GM23338 (cell line): ENCODE results near the gene CCL24.

Experiments used
- CREB1 ChIP-seq: fragments of 250-450 bp; sonication (Bioruptor Pico); IDR thresholded peaks from 2 replicates; pipeline ENCODE4 v1.5.0; 2020; ENCODE audit warnings: low read depth, mild to moderate bottlenecking, moderate library complexity
- EZH2phosphoT487 ChIP-seq: fragments of 200-600 bp; sonication (generic); IDR thresholded peaks from one replicate; pipeline ENCODE4 v1.8.1; 2018; ENCODE audit warnings: antibody characterized with exemption; ENCODE audit not compliant: unreplicated experiment
- JUNB ChIP-seq: IDR thresholded peaks from one replicate; pipeline ENCODE4 v1.6.1; 2016; ENCODE audit warnings: antibody characterized with exemption; ENCODE audit not compliant: unreplicated experiment
- POLR2AphosphoS5 ChIP-seq: IDR thresholded peaks from 2 replicates; pipeline ENCODE4 v1.6.1; 2016; ENCODE audit warnings: antibody characterized with exemption, low read depth
- TF ChIP-seq, protein P1 (sequence below), 2 experiments: fragments of 200-600 bp in 1 of 2; sonication (generic) in 1 of 2; conservative IDR thresholded peaks; 2 replicates each; pipeline versions ENCODE4 v1.5.1 to v1.6.1; 2016 to 2017; ENCODE audit warnings: antibody characterized with exemption in 2 of 2, low read depth in 2 of 2, mild to moderate bottlenecking in 2 of 2, moderate library complexity in 1 of 2
- TF ChIP-seq, protein P2 (sequence below): IDR thresholded peaks from one replicate; pipeline ENCODE4 v1.6.1; 2018; ENCODE audit warnings: antibody characterized with exemption; ENCODE audit not compliant: unreplicated experiment

DNA sequence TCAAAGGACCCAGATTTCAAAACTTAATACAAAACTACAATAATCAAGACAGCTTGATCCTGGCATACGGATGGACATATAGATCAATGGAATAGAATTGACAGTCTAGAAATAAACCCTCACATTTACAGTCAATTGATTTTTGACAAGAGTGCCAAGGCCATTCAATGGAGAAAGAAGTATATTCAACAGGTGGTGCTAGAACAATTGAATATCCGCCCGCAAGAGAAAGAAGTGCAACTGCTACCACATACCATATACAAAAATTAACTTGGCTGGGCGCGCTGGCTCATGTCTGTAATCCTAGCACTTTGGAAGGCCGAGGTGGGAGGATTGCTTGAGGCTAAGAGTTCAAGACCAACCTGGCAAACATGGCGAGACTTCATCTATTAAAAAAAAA, 23.2 kb upstream of the CCL24 start:
- TF ChIP-seq, protein P1, sequence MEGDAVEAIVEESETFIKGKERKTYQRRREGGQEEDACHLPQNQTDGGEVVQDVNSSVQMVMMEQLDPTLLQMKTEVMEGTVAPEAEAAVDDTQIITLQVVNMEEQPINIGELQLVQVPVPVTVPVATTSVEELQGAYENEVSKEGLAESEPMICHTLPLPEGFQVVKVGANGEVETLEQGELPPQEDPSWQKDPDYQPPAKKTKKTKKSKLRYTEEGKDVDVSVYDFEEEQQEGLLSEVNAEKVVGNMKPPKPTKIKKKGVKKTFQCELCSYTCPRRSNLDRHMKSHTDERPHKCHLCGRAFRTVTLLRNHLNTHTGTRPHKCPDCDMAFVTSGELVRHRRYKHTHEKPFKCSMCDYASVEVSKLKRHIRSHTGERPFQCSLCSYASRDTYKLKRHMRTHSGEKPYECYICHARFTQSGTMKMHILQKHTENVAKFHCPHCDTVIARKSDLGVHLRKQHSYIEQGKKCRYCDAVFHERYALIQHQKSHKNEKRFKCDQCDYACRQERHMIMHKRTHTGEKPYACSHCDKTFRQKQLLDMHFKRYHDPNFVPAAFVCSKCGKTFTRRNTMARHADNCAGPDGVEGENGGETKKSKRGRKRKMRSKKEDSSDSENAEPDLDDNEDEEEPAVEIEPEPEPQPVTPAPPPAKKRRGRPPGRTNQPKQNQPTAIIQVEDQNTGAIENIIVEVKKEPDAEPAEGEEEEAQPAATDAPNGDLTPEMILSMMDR (conservative IDR thresholded peaks at IDR 0.05; ENCODE audit: low read depth in 2 of 2), result no peak
- TF ChIP-seq, protein P2, sequence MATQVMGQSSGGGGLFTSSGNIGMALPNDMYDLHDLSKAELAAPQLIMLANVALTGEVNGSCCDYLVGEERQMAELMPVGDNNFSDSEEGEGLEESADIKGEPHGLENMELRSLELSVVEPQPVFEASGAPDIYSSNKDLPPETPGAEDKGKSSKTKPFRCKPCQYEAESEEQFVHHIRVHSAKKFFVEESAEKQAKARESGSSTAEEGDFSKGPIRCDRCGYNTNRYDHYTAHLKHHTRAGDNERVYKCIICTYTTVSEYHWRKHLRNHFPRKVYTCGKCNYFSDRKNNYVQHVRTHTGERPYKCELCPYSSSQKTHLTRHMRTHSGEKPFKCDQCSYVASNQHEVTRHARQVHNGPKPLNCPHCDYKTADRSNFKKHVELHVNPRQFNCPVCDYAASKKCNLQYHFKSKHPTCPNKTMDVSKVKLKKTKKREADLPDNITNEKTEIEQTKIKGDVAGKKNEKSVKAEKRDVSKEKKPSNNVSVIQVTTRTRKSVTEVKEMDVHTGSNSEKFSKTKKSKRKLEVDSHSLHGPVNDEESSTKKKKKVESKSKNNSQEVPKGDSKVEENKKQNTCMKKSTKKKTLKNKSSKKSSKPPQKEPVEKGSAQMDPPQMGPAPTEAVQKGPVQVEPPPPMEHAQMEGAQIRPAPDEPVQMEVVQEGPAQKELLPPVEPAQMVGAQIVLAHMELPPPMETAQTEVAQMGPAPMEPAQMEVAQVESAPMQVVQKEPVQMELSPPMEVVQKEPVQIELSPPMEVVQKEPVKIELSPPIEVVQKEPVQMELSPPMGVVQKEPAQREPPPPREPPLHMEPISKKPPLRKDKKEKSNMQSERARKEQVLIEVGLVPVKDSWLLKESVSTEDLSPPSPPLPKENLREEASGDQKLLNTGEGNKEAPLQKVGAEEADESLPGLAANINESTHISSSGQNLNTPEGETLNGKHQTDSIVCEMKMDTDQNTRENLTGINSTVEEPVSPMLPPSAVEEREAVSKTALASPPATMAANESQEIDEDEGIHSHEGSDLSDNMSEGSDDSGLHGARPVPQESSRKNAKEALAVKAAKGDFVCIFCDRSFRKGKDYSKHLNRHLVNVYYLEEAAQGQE, result no peak
- TF ChIP-seq JUNB, result no peak
- no peak for TF ChIP-seq EZH2phosphoT487
- TF ChIP-seq CREB1 (CRISPR knock-in tag), result no peak
- no peak for TF ChIP-seq POLR2AphosphoS5
